Kidney epithelial cell (primary cell): Measurements from ENCODE around the gene MYCBPAP. TPM values are rescaled to one million over a fixed set of nuclear protein-coding genes. Genes with fewer than 3 reads are reported as not detected.

ENCODE experiments used
- DNase-seq: peaks from one replicate; pipeline ENCODE4 v3.0.0-alpha.2; 2010; ENCODE audit warnings: low read depth
- H3K27me3 ChIP-seq: 2 replicates; pipeline ENCODE4 v1.6.0; 2011; ENCODE audit warnings: low read length; ENCODE audit not compliant: control insufficient read depth, insufficient read depth
- H3K36me3 ChIP-seq: 2 replicates; pipeline ENCODE4 v1.5.1; 2011; ENCODE audit warnings: low read length; ENCODE audit not compliant: control insufficient read depth, insufficient read depth
- H3K4me3 ChIP-seq: 2 replicates; pipeline ENCODE4 v1.5.1; 2011; ENCODE audit warnings: low read depth, mild to moderate bottlenecking, control low read depth, low read length
- total RNA-seq: library from RNA; depleted of rRNA; stranded (reverse); fragments of >200 nt; gene quantifications from 2 replicates; pipeline ENCODE4 v1.2.3, GENCODE V29; 2015
- TF ChIP-seq, protein P1 (sequence below): IDR thresholded peaks from 2 replicates; pipeline ENCODE4 v1.5.1; 2011; ENCODE audit warnings: mild to moderate bottlenecking, moderate library complexity, low read length, control low read depth, inconsistent platforms; ENCODE audit not compliant: insufficient read depth, poor library complexity, severe bottlenecking

Gene MYCBPAP
- total RNA-seq, 1 donor from 2014 or later, result 0.50 TPM

DNA sequence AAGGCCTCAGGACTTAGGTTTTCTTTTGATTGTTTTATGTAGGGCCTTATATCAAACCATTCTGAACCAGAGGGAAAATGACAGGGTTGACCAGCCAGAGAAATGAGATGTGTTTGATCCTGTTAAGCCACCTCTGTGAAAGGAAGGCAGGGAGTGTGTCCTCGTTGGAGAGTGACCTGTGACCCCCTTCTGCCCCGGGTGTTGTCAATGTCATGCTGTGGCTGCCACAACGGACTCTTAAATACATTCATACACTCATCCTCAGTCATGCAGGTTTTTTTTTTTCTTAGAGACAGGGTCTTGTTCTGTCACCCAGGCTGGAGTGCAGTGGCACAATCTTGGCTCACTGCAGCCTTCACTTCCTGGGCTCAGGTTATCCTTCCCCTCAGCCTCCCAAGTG, 6.1 kb downstream of the MYCBPAP start:
- Histone ChIP-seq H3K27me3 (no peaks in the 10 kb centered on the region), H3K4me3 (no peak overlapping the region), H3K36me3 (no peaks in the 10 kb centered on the region)
- DNase-seq, result no peak
- TF ChIP-seq, protein P1, sequence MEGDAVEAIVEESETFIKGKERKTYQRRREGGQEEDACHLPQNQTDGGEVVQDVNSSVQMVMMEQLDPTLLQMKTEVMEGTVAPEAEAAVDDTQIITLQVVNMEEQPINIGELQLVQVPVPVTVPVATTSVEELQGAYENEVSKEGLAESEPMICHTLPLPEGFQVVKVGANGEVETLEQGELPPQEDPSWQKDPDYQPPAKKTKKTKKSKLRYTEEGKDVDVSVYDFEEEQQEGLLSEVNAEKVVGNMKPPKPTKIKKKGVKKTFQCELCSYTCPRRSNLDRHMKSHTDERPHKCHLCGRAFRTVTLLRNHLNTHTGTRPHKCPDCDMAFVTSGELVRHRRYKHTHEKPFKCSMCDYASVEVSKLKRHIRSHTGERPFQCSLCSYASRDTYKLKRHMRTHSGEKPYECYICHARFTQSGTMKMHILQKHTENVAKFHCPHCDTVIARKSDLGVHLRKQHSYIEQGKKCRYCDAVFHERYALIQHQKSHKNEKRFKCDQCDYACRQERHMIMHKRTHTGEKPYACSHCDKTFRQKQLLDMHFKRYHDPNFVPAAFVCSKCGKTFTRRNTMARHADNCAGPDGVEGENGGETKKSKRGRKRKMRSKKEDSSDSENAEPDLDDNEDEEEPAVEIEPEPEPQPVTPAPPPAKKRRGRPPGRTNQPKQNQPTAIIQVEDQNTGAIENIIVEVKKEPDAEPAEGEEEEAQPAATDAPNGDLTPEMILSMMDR, result no peak

DNA sequence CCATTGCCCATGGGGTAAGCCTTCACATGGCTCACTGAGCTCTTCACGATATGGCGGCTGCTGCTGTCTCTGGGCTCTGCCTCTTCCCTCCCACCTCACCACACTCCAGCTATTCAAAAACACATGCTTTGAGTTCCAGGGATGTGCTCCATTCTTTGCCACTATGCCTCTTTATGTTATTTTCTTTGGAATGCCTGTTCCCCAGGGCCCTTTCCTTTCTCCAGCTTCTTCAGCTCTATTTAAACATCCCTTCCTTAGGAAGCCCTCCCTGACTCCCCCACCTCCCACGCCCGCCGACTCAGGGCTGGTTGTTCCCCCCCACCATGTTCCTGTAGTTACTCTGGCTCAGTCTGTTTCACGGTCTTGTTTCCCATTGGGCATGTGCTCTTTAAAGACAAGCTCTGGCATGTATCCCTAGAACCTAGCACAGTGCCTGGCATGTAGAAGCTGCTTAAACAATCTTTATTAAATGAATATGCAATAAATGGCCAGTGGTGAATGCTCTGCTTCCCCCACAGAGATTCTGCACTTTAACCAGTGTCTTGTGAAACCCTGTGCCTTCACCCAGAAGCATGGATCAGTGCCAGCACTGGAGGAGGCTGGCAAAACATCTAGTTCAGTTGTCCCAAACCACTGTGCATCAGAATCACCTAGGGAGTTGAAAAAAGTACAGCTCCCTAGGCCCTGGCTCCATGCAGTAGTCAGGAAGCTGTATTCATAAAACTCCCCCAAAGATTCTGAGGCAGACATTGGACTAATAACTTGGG, 6.9 kb downstream of the MYCBPAP start:
- TF ChIP-seq, protein P1, result no peak
- H3K36me3 ChIP-seq, result no peaks in the 10 kb centered on the region
- no peaks in the 10 kb centered on the region for H3K27me3 ChIP-seq
- no peak for DNase-seq
- H3K4me3 ChIP-seq, result no peak overlapping the region

DNA sequence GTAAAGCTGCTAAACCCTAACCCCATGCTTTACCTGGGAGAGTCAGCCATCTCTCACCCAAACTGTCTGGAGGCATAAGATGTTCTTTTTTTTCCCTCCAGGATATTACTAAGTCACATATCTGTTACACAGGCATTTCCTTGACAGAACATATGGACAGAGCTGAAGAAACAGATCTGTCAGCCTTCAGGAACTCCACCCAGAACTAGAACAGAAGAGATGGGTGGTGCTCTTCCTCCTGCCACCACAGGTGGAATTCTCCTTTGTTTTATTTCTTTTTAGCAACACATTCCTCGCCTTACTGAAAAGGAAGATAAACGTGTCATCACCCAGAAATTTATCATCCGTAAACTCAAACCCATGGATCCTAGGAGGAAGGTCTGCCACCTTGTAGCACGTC, 8.8 kb downstream of the MYCBPAP start:
- Histone ChIP-seq H3K27me3 (no peaks in the 10 kb centered on the region), H3K36me3 (no peaks in the 10 kb centered on the region), H3K4me3 (no peak overlapping the region)
- TF ChIP-seq, protein P1, result no peak
- no peak for DNase-seq

DNA sequence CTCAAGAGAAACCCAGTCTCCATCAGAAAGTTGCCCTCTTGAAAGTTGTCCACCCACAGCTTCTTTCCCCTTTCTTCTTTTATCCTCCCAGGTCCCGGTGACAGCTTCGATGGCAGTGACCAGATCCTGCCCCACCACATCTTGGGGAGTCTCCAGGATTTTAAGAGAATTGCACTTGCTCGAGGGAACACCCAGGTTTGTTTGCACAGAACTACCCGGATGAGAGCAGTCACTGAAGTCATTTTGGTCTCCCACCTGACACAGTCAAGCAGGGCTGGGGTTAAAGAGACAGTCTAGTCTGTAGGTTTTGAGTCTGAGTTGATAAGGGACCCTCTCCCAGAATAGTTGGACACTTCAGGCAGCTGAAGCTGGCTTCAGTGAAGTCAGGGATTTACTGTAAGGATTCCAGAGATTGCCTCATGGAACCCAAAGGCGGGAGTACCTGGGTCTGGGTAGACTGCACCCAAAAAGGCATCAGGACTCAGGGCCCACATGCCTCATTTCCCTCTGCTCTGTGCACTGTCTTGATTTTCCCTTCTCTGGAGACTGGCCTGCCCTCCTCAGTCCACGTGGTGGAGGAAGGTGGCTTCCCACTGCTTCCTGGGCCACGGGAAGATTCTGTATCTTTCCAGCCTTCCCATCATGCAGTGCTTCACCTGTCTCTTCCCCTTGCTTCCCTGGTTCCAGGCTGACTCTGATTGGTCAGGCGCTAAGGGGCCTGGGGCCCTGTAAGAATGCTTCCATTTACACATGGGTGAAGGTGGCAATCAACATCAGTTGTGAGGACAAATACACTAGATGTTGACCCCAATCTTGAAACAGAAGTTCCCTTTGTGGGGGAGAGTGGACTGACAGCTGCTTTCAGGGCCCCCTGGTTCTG, 9.5 kb downstream of the MYCBPAP start:
- Histone ChIP-seq H3K36me3 (no peaks in the 10 kb centered on the region), H3K4me3 (no peak overlapping the region), H3K27me3 (no peaks in the 10 kb centered on the region)
- no peak for DNase-seq
- TF ChIP-seq, protein P1, result no peak

DNA sequence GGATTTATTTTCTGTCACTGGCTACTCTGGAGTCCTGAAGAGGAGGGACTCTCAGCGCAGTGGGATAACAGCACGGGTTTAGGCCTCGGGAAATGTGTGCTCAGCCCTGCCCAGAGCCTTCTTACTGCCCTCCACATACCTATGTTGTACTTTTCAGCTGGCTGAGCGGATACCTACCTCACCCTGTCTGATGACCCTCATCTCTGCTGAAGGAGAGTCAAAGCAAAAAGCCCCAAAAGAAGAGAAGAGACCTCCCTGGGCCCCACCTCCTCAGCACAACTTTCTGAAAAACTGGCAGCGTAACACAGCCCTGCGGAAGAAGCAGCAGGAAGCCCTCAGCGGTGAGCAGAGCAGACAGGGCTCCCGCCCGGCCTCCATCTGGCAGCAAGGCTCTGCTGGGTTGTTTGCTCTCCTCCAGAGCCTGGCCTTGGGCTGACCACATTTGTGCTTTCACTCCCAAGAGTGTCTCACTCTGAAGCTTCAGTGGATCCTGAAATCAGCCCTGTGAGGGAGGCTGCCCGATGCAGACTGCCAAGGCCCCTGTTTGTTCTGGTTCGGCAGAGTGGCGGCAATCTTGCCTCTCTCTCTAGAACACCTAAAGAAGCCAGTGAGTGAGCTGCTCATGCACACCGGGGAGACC, 10.3 kb downstream of the MYCBPAP start:
- no peak overlapping the region for H3K4me3 ChIP-seq
- TF ChIP-seq, protein P1, result no peak
- no peaks in the 10 kb centered on the region for H3K36me3 ChIP-seq
- H3K27me3 ChIP-seq, result no peaks in the 10 kb centered on the region
- DNase-seq, result no peak
